ENCODE measurements around the gene ZBTB20. TPM values are rescaled to one million over a fixed set of nuclear protein-coding genes. Genes with fewer than 3 reads are reported as not detected.

The ZBTB20 gene
- total RNA-seq, 1 donor from 2014 or later, result 62.0 TPM

DNA sequence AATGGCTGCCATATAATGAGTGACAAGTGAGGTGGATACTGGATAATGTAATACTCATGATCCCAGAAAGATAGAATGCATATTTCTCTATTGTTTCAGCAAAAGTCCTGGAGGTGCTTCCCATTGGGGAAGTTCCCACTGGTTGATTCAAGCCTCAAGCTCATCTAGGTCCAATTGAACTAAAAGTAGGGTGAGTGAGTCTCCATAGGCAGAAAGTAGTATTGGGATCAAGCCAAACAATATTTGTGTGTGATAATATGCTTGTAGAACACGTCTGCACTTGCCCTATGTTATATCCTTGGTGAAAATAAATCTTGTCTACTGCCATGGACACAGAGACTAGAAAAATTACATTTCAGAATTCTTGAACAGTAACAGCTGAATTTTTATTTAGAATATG, 14.8 kb upstream of the ZBTB20 start:
- H3K4me1 ChIP-seq, result no peaks in the 10 kb centered on the region
- H3K27ac ChIP-seq (replicated peaks), result no peak overlapping the region
- no peaks in the 10 kb centered on the region for H3K27me3 ChIP-seq (ENCODE audit: low read depth)
- TF ChIP-seq, protein P1, sequence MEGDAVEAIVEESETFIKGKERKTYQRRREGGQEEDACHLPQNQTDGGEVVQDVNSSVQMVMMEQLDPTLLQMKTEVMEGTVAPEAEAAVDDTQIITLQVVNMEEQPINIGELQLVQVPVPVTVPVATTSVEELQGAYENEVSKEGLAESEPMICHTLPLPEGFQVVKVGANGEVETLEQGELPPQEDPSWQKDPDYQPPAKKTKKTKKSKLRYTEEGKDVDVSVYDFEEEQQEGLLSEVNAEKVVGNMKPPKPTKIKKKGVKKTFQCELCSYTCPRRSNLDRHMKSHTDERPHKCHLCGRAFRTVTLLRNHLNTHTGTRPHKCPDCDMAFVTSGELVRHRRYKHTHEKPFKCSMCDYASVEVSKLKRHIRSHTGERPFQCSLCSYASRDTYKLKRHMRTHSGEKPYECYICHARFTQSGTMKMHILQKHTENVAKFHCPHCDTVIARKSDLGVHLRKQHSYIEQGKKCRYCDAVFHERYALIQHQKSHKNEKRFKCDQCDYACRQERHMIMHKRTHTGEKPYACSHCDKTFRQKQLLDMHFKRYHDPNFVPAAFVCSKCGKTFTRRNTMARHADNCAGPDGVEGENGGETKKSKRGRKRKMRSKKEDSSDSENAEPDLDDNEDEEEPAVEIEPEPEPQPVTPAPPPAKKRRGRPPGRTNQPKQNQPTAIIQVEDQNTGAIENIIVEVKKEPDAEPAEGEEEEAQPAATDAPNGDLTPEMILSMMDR (IDR thresholded peaks at IDR 0.05; ENCODE audit: borderline replicate concordance), result no peak
- no peaks in the 10 kb centered on the region for H3K36me3 ChIP-seq
- intact Hi-C loops (cut with micrococcal nuclease), result no loop called here
- no peak for DNase-seq
- H3K4me3 ChIP-seq, result no peak overlapping the region
- no peaks in the 10 kb centered on the region for H3K9me3 ChIP-seq (replicated peaks)

DNA sequence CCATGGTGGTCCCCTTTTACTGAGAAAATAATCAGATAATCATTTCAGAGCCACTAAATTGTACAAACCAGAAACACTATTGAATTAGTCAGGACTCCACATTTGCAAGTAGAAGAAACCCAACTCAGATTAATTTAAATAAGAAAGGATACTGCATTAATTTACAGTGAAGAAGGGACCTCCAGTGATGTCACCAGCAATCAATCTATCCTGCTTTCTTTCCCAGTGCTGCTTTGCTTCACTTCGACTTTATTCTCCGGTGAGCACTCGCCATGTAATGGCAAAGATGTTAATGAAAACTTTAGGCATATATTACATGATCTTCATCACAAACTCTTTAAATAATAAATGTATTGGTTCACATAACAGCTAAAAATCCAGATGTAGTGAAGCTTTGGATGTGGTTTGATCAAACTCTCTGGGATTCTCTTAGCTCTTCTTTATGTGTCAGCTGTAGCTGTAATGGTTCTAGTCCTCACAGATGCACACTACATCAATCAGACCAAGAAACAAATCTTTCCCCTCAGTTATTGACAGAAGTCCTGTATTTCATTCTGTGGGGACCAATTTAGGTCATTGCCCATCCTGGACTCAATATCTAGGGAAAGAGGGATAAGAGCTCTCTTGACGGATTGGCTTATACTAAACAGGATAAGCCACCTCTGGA, 14.2 kb upstream of the ZBTB20 start:
- Histone ChIP-seq H3K36me3 (no peaks in the 10 kb centered on the region), H3K27me3 (ENCODE audit: low read depth) (no peaks in the 10 kb centered on the region), H3K4me1 (peaks cover 2% of the 10 kb centered on the region), H3K9me3 (replicated peaks) (no peaks in the 10 kb centered on the region), H3K27ac (replicated peaks) (no peak overlapping the region), H3K4me3 (no peak overlapping the region)
- intact Hi-C loops (cut with micrococcal nuclease), result no loop called here
- no peak for DNase-seq
- TF ChIP-seq, protein P1 (IDR thresholded peaks at IDR 0.05; ENCODE audit: borderline replicate concordance), result no peak

DNA sequence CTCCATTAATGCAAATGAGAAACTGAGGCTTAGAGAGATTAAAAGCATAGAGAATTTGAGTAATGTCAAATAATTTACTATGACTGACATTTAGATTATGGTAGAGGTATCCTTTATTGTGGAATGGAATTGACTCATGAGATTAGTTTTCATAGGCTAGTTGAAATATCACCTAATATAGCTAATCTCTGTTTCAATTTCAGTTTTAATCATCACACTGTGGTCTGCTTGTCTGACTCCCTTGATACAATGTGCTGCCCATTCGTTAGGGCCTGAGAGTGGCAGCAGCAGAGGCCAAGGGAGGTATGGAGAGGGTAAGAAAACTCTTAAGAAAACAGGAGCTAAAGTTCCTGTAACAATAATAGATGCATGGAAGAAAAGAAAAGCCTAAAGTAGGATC, 13.2 kb upstream of the ZBTB20 start:
- H3K27me3 ChIP-seq (ENCODE audit: low read depth), result no peaks in the 10 kb centered on the region
- intact Hi-C loops (cut with micrococcal nuclease), result no loop called here
- H3K4me1 ChIP-seq, result peaks cover 8% of the 10 kb centered on the region
- H3K27ac ChIP-seq (replicated peaks), result no peak overlapping the region
- DNase-seq, result no peak
- H3K4me3 ChIP-seq, result no peak overlapping the region
- TF ChIP-seq, protein P1 (IDR thresholded peaks at IDR 0.05; ENCODE audit: borderline replicate concordance), result no peak
- no peaks in the 10 kb centered on the region for H3K9me3 ChIP-seq (replicated peaks)
- no peaks in the 10 kb centered on the region for H3K36me3 ChIP-seq

DNA sequence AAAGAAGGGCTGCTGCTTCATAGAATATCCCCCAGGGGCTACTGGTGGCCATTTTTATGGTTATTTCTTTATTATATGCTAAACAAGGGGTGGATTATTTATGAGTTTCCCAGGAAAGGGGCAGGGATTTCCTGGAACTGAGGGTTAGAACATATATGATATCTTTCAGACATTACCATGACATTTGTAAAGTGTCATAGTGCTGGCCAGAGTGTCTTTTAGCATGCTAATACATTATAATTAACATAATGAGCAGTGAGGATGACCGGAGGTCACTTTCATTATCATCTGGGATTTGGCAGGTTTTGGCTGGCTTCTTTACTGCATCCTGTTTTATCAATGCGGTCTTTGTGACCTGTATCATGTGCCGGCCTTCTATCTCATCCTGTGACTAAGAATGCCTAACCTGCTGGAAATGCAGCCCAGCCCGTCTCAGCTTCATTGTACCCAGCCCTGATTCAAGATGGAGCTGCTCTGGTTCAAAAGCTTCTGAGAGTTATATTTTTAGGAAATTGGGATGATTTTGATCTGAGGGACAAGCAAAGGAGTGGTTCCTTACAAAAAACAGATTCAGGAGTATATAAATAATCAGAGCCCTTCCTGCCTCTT, 9.1 kb upstream of the ZBTB20 start:
- Histone ChIP-seq H3K4me1 (peaks cover 8% of the 10 kb centered on the region), H3K9me3 (replicated peaks) (no peaks in the 10 kb centered on the region), H3K4me3 (no peak overlapping the region), H3K36me3 (no peaks in the 10 kb centered on the region), H3K27ac (replicated peaks) (no peak overlapping the region), H3K27me3 (ENCODE audit: low read depth) (no peaks in the 10 kb centered on the region)
- TF ChIP-seq, protein P1 (IDR thresholded peaks at IDR 0.05; ENCODE audit: borderline replicate concordance), result no peak
- intact Hi-C loops (cut with micrococcal nuclease), result no loop called here
- no peak for DNase-seq

DNA sequence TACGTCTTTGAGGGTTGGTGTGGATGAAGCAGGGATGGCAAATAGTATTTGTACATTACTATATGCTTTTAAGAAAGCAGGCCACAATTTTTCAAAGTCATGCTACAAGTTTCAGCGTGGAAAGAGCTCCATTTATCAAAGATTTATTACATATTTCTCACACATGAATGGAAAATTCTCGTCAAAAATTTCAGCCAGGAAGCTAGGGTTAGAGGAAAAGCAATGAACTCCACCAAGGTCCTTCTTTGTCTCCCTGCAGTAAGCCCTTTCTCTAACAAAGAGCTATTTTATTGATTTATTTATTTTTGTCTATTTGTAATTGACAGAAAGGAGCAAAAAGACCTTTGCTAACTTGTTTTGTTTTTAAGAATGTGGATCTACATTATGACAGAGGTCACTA, 7.5 kb upstream of the ZBTB20 start:
- H3K27me3 ChIP-seq (ENCODE audit: low read depth), result no peaks in the 10 kb centered on the region
- TF ChIP-seq, protein P1 (IDR thresholded peaks at IDR 0.05; ENCODE audit: borderline replicate concordance), result no peak
- H3K27ac ChIP-seq (replicated peaks), result no peak overlapping the region
- no peak for DNase-seq
- peaks cover 8% of the 10 kb centered on the region for H3K4me1 ChIP-seq
- intact Hi-C loops (cut with micrococcal nuclease), result no loop called here
- no peaks in the 10 kb centered on the region for H3K36me3 ChIP-seq
- H3K4me3 ChIP-seq, result no peak overlapping the region
- H3K9me3 ChIP-seq (replicated peaks), result no peaks in the 10 kb centered on the region
